ENCODE data around the gene USP3. TPM values are rescaled to one million over a fixed set of nuclear protein-coding genes. Genes with fewer than 3 reads are reported as not detected.

USP3 gene
- polyA plus RNA-seq, 1 of the 3 experiments (the other 2 are of a cell fraction): 9.3 TPM

GRCh38 chr15:63630036-63630751 lies 125.8 kb downstream of the USP3 start (continued):
- TF ChIP-seq USF2 (IDR thresholded peaks at IDR 0.05; ENCODE audit: borderline replicate concordance, low read depth, low read length) (no peak), FOXJ3 (CRISPR knock-in tag; IDR thresholded peaks at IDR 0.05) (no peak), TEAD4 (IDR thresholded peaks at IDR 0.05; ENCODE audit: borderline replicate concordance, insufficient read depth) (no peak), YY1 (IDR thresholded peaks at IDR 0.05; ENCODE audit: low read depth) (no peak), EP300 (IDR thresholded peaks at IDR 0.05; ENCODE audit: borderline replicate concordance in 1 of 2, low read depth in 1 of 2, low read length in 1 of 2) (no peak), REST (IDR thresholded peaks at IDR 0.05; ENCODE audit: low read depth, low read length) (no peak)

GRCh38 chr15:63633312-63633711 lies 128.9 kb downstream of the USP3 start:
- H3K4me1 ChIP-seq (ENCODE audit: control insufficient read depth in 1 of 2, insufficient read depth in 2 of 2, low read depth in 1 of 2, low read length in 1 of 2): no peaks in the 10 kb centered on the region
- CTCF ChIA-PET: interaction anchor here (1.2 kb wide), 1 partner anchor 23 kb away, joined by 7 read pairs; no protein-coding TSS in a partner anchor

More at GRCh38 chr15:63633312-63633711, 128.9 kb downstream of the USP3 start:
- H3K79me2 ChIP-seq (ENCODE audit: insufficient read depth): no peaks in the 10 kb centered on the region
- H3K9me2 ChIP-seq: no peaks in the 10 kb centered on the region
- peaks cover 50 to 75% of the 10 kb centered on the region in 2 experiments for H3K36me3 ChIP-seq (replicated peaks in 1 of 2; ENCODE audit: control insufficient read depth in 1 of 2, insufficient read depth in 2 of 2, low read length in 1 of 2)
- POLR2A ChIA-PET: no interaction called here
- no peak overlapping the region for H3K9ac ChIP-seq
- no peaks in the 10 kb centered on the region for H3F3A ChIP-seq (replicated peaks; ENCODE audit: insufficient read depth)
- no peak overlapping the region for H3K4me2 ChIP-seq
- no peaks in the 10 kb centered on the region for H3K9me3 ChIP-seq
- DNase-seq: no peak
- TF ChIP-seq CTCF (IDR thresholded peaks at IDR 0.05) (no peak), NFIC (IDR thresholded peaks at IDR 0.05; ENCODE audit: borderline replicate concordance) (no peak), PBX3 (IDR thresholded peaks at IDR 0.05) (no peak), YY1 (IDR thresholded peaks at IDR 0.05; ENCODE audit: low read depth) (no peak), ELF1 (IDR thresholded peaks at IDR 0.05) (no peak), CHD2 (IDR thresholded peaks at IDR 0.05; ENCODE audit: low read length, partially characterized antibody) (no peak), MEF2A (IDR thresholded peaks at IDR 0.05; ENCODE audit: borderline replicate concordance, low read depth) (no peak), TCF12 (IDR thresholded peaks at IDR 0.05) (no peak), FOSL2 (IDR thresholded peaks at IDR 0.05; ENCODE audit: borderline replicate concordance, low read depth) (no peak), RCOR1 (IDR thresholded peaks at IDR 0.05; ENCODE audit: low read length) (no peak), FOXM1 (IDR thresholded peaks at IDR 0.05; ENCODE audit: low read depth) (no peak)
- no peak overlapping the region for H3K27ac ChIP-seq (ENCODE audit: low read depth in 2 of 2, low read length in 1 of 2)
- no peaks in the 10 kb centered on the region for H3K27me3 ChIP-seq (ENCODE audit: insufficient read depth)
- H3K4me3 ChIP-seq (ENCODE audit: low read depth in 2 of 2, low read length in 1 of 2): no peak overlapping the region
- H2AFZ ChIP-seq (ENCODE audit: low read depth): no peak overlapping the region
- WGBS (ENCODE audit: low lambda C conversion rate): 91% methylated on average over 2 of the region's 2 CpGs
- H4K20me1 ChIP-seq (ENCODE audit: insufficient read depth): no peaks in the 10 kb centered on the region

All from SK-N-SH (cell line).